Fibroblast of the aortic adventitia (primary cell): ENCODE results near the gene PC. TPM values are rescaled to one million over a fixed set of nuclear protein-coding genes. Genes with fewer than 3 reads are reported as not detected.
"Not testable (repeated sequence)": the region's sequence is repeated elsewhere in the genome, so short reads cannot be mapped to it uniquely, and the experiment has no call there.

Experiments
- DNase-seq: peaks from one replicate; pipeline ENCODE4 v3.0.0-alpha.2; 2010; ENCODE audit warnings: low read depth
- H3K4me3 ChIP-seq: 2 replicates; pipeline ENCODE4 v1.5.1; 2011; ENCODE audit warnings: low read depth, mild to moderate bottlenecking, control low read depth, low read length, moderate library complexity
- CTCF ChIP-seq: IDR thresholded peaks from 2 replicates; pipeline ENCODE4 v1.5.1; 2011; ENCODE audit warnings: mild to moderate bottlenecking, low read length, control low read depth, inconsistent platforms; ENCODE audit not compliant: insufficient read depth
- total RNA-seq: library from RNA; depleted of rRNA; stranded (reverse); fragments of >200 nt; gene quantifications from 2 replicates; pipeline ENCODE4 v1.2.3, GENCODE V29; 2012; ENCODE audit warnings: low replicate concordance

PC gene
- 12.7 and 21.5 TPM in 2 replicates for total RNA-seq

GRCh38 chr11:66958232-66958955 is at the start of gene PC:
PC (minus strand) TSS chr11:66958383; CDS start chr11:66872159, 86,224 bp downstream.
- H3K4me3 ChIP-seq = peak within 1 kb of the TSS; percentile 79
- no peak for TF ChIP-seq CTCF
- peak; percentile 100 for DNase-seq

GRCh38 chr11:67007126-67007525 is 48.9 kb upstream of the PC start:
- no peak for DNase-seq

GRCh38 chr11:67006029-67006884 is 48.1 kb upstream of the PC start:
- H3K4me3 ChIP-seq = no peak overlapping the region

More at GRCh38 chr11:67007126-67007525, 48.9 kb upstream of the PC start:
- no peak for TF ChIP-seq CTCF
- no peak overlapping the region for H3K4me3 ChIP-seq

GRCh38 chr11:67005200-67005599 is 47.0 kb upstream of the PC start:
- DNase-seq = not testable (repeated sequence)

More at GRCh38 chr11:67006029-67006884, 48.1 kb upstream of the PC start:
- DNase-seq = peak; percentile 17
- no peak for TF ChIP-seq CTCF

GRCh38 chr11:67002921-67003411 is 44.8 kb upstream of the PC start:
- no peak for TF ChIP-seq CTCF
- no peak overlapping the region for H3K4me3 ChIP-seq
- no peak for DNase-seq

More at GRCh38 chr11:67005200-67005599, 47.0 kb upstream of the PC start:
- H3K4me3 ChIP-seq = not testable (repeated sequence)

GRCh38 chr11:67002297-67002913 is 44.2 kb upstream of the PC start:
- no peak for DNase-seq
- no peak for TF ChIP-seq CTCF

More at GRCh38 chr11:67002297-67002913, 44.2 kb upstream of the PC start:
- no peak overlapping the region for H3K4me3 ChIP-seq
